ENCODE measurements around the gene KCNK7.

Gene KCNK7

DNA sequence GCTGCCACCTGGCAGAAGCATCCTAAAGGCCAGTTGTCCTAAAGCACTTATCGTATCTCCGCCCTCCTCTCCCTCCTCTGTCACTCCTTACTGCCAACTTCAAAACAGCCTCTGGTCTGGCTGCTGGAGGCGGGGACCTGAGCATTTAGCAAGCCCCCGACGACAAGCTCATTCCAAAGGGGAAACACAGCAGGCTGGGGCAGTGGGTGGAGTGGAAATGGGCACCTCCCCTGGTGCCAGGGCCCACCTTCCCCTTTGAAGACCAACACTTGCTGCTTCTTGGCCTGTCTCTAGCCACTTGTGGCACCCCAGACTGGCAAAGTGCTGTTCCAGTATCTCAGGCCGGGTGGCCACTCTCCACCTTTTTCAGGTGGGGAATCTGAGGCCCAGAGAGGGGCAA lies 14.8 kb upstream of the KCNK7 start:
- no peak for DNase-seq

DNA sequence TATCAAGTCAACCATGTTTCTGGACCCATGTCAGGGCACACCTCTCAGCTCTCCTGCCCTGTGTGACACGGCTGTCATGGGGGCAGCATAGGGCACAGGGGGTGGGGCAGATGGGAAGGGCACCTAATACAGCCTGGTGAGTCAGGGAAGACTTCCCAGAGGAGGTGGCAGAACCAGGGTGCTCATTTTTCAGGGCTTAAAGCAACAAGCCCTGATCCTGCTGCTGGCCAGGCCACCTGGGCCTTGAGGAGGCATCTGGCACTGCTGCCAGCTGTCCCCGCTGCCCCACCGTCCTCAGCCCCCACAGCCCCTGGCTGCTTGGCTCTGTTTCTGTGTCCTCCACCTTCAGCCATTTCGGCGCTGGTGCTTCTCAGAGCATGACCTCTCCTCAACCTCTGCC lies 14.1 kb upstream of the KCNK7 start:
- no peak for DNase-seq

DNA sequence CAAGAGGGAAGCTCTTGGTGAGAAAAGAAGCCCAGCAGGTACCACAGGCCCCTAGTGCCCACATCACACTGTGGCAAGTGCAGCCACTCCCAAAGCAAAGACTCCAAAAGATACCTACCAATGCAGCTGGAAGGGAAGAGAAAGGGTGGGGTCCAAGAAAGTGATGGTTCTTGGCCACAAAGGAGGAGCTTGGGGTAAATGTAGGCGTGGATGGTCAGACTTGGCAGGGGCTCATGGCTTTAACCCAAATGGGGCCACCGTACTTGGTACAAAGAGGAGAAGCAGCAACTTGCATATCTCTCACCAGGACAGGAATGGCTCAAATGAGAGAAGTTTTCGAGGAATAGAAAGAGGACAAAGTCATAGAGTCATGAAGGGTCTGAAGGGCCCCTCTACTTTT lies 13.6 kb upstream of the KCNK7 start:
- no peak for DNase-seq

DNA sequence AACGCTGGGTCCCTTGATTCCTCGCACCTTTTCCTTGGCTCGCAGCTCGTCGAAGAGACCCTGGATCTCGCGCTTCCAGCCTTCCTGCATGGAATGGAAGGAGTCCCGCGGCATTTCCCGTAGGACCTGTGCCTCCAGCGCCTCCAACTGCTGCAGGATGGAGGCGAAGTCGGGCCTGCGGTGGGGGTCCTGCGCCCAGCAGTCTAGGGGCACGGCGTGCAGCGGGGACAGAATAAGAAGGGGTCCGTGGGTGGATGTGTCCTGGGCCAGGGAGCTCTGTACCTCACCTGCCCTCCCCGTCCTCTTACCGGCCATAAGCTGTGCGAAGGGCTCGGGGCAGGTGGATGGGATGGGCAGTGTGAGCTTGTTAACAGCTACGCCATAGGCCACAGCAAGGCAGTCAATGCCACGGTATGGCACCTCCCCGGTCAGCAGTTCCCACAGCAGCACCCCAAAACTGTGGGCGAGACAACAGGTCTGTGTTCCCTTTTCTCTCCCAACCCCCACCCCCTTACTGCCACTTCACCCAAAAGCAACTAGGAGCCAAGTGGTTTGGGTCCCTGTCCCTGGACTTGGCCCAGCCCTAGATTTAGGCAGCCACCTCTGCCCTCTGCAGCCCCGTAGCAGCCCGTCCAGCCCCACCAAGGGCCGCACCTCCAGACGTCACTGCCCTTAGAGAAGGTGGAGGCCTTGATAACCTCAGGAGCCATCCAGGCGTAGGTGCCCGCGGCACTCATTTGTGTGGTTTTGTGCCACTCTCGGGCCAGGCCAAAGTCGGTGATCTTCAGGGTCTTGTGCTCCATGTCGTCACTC lies 12.2 kb upstream of the KCNK7 start:
- DNase-seq: no peak

DNA sequence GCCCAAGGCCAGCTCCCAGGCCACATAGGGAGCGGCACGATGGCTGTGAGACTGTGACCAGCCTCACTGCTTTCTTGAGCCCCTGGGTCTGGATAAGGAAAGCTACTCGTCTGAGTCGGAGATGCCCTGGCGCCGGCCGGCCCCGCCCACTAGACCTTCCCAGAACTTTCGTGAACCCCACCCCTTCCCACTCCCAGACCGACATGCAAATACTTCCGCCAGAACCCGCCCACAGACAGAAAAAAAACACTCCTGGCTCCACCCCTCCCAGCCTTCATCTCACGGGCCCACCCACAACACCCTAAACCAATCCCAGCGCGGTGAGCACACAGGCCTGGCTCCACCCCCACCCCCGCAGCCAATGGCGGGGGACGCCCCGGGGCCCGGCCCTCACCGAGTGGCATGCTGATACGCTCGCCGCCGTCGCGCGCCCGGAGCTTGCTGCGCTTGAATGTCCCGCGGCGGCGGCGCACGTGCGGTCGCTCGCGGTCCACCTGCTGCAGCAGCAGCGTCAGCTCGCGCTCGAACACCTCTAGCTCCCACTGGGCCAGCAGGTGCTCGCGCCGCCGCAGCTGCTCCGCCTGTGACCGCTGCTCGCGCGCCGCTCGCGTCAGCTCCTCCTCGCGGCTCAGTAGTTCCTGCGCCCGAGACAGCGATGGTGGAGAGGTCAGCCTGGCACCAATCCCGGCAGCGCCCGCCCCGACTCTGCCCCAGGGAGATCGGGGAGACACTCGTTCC lies 11.4 kb upstream of the KCNK7 start:
- no peak for DNase-seq

DNA sequence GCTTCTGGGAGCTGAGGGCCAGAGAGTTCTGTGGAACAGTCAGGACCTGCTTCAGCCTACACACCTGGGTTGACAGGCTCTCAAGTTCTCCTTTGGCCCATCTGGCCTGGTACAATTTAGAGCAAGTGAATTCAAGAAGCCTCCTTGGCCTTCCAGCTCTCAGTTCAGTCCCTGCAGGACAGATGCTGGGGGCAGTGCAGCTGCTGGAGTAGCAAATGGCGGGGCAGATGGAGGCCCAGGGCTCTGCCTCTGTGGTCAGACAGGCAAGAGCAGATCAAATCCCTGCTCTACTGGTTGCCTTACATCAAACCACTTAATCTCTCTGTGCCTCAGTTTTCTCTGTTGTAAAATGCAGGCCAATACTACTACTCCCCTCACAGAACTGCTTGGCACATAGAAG lies 8.7 kb upstream of the KCNK7 start:
- DNase-seq: no peak

DNA sequence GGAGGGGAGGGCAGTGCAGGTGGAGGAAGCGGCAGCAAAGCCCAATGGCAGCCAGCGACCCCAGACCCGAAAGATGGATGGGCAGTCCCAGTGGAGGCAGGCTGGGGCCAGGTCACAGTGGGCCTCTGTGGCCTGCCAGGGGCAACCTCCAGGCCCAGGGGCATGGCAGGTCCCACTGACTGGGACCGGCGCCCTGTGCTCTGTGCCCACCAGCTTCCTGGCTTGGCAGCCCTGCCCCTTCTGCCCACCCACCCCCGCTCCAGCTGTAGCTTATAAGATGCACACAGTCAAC lies 4.3 kb upstream of the KCNK7 start:
- no peak for DNase-seq

DNA sequence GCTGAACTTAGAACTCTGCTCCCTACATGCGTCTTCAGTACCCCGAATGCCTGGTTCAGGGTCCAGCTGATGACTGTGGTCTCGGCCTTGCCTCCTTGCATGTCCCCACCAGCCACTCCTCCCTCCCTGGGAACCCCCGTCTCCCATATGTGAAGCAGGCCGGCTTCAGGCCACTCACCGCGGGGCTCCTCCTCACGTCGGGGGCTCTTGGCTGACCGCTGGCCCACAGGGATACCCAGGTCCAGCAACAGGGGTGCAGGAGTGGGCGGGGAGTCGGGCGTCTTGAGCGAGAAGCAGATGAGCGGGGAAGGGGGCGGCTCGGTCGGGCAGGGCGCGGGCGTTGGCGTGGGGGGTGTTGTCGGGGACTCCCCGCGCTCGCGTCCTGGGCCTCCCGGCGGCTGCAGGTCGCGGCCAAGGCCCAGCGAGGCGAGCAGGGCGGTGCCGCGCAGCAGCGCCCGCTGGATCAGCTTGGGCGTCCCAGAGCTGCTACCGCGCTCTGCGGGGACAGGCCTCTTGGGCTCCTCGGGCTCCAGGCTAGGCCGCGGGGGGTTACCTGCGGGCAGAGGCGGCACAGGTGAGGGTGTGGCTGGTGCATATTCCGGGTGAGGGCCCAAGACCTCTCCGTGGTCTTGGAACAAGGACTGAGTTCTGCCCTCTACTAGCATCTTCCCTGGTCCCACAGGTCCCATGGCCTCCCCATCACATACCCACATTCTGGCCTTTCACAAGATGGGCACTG lies 3.8 kb upstream of the KCNK7 start:
- DNase-seq: no peak

DNA sequence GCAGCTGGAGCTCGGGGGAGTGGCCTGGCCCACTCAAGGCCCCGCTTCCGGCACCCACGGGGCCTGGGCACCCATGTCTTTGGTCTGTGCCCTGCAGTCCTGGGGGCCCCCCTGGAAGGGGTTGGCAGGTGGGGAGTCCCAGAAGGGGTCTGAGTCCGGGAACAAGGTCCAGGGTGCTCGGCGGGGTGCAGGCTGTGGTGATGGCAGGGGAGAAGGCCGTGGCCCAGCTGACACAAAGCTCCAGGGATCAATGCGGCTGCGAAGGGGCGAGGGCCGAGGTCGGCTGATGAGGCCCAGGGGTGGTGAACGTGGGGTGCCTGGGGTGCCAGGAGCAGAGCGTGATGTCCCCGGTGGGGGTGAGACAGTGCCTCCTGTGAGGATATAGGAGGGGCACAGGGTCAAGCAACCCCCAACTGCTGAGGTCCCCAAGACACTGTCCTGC lies 2.7 kb upstream of the KCNK7 start:
- no peak for DNase-seq

DNA sequence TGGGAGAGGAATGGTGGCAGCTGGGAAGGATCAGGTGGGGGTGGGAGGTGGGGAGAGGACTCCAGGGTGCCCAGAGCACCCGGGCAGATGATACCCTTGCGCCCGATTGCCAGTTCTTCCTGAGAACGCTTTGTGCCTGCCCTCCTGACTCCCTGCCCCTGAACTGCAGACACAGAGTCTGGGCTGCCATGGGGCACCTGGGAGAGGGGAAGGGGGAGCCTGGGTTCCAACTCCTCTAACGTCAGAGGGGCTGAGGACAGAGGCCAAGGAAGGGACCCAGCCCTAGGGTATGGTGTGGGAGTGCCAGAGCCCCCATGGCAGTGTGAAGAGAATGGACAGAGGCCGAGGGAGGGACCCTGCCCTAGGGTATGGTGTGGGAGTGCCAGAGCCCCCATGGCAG lies 920 bp upstream of the KCNK7 start:
- DNase-seq: no peak

DNA sequence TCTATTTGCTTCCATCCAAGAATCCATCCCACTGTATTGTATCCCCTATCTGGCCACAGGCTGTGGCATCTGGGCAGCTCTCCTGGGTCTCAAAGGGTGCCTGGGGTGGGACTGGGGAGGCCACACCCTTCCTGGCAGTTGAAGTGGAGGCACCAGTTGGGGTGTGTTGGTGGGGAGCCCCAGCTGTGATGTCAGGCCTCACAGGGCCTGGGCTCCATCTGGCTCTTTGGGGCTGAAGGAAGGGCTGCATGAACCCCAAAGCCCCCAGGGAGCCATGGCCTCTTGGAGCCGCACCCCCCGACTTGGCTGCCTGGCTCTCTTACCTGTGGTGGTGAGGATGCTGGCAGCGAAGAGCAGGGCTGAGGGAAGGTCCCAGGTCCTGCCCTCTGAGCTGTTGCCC lies 469 bp downstream of the KCNK7 start:
- no peak for DNase-seq

DNA sequence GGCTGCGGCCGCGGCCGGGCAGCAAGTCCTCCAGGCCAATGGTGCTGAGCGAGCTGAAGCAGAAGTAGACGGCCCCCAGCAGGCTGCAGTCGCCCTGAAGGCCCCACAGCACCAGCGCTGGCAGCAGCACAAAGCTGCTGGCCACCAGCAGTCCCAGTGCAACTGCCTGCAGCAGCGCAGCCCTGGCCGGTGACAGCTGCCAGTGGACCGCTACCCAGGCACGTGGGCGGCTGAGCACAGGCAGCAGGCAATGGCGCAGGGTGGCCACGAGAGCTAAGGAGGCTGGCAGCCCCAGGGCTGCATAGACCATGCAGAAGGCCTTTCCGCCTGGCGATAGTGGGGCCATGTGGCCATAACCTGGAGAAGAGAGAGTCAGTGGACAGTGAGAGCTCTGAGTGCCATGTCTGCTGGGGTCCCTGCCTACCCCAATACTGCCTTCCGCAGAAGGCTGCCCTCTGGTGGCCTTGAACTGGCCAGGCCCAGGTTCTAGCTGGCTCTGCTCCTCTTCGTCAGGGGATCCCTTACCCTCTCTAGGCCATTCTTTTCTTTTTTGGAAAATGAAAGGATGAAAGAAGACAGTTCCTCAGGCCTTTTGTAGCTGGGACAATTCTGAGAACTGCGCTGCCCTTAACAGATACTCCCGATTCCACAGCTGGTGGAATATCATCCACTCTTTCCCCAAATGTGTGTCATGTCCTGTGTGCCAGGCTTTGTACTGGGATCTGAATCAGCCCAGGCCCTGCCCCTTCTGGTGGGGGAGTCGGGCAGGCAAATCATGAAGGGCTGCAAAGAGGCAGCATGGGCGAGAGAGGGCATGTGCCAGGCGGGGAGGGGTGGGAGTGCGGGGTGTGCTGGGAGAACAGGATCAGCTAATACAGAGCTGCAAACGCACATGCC lies 1.8 kb downstream of the KCNK7 start:
- peak; percentile 60 for DNase-seq

DNA sequence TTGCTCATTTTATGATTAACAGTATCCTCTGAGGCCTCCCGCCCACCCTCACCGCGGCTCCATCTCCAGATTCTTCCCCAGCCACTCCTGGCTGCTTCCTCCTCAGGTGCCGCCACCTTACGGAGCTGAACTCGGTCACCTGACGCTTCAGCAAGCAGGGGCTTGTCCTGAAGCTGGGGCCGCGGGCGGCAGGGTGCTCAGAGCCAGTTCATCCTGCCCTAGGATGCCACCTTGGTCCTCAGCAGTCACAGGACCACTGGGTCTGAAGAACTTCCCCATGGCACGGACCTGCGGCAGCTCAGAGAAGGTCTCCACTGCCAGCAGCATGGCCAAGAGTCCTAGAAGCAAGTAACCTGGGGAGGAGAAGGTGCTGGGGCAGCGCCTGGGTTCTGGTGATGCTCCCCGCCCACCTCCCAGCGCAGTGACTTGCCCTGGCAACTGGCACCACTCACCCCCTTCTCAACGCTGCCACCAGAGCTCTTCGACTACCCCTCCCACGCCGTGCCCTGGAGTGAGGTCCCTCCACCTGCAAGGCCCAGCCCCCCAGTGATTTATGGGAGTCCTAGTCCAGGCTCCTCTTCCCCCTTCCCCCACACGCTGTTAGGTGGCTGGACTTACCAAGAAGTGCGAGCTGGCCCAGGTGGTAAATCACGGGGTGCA lies 2.6 kb downstream of the KCNK7 start:
- DNase-seq: no peak

DNA sequence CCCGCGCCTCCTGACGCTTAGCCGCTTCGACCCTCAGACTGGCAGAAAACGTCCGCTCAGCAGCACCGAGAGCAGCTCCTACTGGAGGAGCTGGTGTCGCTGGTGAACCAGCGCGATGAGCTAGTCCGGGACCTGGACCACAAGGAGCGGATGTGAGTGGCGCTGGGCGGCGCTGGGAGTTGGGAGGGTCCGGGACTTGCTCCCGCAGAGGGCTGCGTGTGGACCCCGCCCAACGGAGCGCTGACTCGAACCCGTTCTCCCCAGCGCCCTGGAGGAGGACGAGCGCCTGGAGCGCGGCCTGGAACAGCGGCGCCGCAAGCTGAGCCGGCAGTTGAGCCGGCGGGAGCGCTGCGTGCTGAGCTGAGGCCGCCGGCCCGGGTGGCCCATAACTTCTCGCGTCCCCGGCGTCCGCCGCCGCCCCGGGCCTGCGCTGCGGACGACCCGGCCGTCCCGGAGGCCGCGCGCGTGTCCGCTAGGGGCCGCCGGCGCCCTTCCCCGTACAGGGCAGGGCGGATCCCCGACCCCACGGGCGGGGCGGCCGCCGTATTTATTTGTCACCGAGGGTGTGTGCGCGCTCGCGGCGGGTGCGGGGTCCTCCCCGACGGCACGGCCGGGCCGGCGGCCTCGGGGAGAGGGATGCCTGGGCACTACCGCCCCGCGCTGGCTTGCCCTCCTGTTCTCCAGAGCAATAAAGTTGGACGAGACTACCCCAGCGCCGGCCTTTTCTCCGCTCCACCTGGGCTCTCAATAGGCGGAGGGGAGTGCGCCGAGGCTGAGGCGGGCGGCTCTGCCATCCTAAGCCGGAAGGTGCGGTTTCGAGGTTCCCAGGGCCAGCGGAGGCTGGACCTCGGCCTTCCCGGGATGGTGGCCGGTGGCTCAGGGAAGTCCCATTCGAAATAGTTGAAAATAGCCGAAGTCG lies 3.4 kb downstream of the KCNK7 start:
- DNase-seq: no peak

DNA sequence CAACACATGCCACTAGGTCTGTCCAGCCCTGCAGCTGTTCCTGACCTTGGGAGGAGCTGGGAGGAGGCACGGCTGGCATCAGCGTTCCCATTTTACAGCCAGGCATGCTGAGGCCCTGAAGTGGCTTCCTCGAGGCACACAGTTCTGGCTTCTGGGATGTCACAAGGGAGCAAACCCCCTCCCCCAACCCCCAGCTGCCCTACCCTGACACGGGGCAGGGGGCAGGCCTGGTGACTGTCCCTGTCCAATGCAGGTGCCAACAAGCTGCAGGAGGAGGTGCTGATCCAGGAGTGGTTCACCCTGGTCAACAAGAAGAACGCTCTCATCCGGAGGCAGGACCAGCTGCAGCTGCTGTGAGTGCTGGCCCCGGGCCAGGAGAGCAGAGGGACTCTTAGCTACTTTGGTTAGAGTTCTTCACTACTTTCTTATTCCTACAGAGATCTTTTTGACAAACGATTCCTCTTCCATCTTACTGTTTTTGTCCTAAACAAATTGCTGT lies 5.3 kb downstream of the KCNK7 start:
- DNase-seq: no peak

DNA sequence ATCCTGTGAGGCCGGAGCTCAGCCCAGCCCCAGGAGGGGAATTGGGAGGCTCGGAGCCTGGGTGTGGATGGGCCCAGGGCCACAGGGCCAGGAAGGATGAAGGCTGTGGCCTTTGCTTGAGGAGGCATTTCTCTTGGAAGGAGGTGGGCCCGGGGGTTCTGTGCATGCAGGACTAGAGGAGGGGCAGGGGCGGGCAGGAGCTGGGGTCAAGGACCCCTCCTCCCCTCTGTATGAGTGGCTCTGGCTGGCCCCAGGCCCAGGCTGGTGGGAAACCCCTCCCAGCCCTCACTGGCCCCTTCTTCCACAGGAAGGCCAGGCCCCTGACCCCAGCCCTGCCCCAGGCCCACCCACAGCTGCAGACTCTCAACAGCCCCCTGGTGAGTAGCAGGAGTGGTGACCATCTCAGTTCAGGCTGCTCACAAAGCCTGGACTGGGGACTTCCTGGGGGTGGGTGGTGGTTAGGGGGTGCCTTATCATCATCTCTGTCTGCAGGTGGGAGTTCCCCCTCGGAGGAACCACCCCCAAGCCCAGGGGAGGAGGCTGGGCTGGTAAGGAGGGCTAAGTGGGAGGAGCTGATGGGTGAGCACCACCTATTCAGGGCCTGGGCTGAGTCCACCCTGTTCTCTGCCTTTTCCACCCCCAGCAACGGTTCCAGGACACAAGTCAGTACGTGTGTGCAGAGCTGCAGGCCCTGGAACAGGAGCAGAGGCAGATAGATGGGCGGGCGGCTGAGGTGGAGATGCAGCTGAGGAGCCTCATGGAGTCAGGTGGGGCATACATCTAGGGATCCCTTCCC lies 6.0 kb downstream of the KCNK7 start:
- DNase-seq: peak; percentile 55

DNA sequence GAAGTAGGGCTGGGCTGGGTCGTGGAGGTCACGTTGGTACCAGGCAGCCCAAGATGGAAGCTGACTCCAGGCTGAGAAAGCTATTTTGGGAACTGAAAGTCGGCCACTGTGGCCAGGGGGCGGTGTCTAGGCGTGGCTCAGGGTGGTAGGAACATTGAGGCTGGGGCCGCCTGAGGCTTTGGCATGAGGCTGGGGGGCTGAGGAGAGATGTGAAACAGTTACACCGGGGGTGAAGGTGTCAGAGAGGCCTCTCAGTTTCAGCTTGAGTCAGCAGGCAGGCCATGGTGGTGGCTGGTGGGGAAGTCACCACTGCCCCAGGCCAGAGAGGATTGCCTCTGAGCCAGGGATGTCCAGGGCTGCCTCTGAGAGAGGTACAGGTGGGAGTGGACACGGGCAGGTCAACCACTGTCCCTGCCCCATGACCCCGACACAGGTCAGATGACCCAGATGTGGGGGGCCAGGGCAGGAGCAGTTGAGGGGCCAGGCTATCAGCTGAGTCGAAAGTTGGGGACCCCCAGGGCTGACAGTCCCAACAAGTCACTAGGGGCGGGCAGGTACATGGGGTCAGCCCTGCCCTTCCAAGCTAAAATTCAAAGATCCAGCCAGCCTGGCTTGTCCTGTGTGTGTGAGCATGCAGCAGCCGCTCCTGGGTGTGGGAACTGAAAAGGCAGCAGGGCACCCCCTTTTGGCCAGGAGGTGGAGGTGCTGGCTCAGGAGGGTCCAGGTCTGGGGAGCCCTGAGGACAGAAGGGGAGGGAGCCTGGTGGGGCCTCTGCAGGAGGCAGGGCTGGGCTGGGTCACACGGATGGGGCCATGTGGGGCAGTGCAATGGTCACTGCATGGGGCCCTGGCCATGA lies 7.2 kb downstream of the KCNK7 start:
- peak; percentile 85 for DNase-seq

DNA sequence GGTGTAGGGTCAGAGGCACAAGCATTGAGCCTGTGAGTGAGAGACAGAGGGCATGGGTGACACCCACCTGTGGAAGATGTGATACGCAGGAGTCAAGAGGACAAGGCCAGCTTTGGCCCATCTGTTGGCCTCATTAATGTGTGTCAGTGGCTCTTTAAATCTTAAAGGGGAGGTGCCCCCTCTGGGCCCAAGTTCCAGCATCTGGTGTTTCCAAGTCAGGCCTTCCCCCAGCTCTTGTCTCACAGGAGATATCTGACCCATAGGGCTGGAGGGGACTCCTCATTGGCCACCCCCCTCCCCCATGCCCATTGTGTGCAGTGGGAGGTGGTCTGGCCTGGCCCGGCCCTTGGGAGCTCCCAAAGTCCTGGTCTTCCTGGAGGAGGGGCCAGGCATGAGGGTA lies 8.9 kb downstream of the KCNK7 start:
- no peak for DNase-seq

DNA sequence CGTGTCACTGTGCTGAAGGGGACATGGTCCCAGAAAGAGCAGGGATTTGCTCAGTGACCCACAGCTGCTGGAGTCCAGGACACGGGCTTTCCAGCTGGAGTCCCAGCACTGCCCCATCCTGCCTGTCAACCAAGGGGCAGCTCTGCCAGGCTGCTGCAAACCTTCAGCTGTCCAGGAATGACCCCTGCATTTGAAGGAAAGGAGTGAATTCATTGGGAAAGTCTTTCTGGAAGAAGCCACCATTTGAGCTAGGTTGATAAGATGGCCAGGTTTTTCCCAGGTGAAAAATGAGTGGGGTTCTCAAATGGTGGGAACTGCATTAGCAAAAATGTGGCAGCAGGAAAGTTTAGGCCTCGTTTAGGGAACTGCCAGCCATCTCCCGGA lies 9.4 kb downstream of the KCNK7 start:
- no peak for DNase-seq

Measured in CD4-positive, alpha-beta T cell treated with Interleukin-17A for 1 hour (primary cell).